ENCODE data around the gene UBE2J2. TPM values are rescaled to one million over a fixed set of nuclear protein-coding genes. Genes with fewer than 3 reads are reported as not detected.

UBE2J2 gene
- total RNA-seq, 1 donor from 2014 or later = 56.7 TPM

DNA sequence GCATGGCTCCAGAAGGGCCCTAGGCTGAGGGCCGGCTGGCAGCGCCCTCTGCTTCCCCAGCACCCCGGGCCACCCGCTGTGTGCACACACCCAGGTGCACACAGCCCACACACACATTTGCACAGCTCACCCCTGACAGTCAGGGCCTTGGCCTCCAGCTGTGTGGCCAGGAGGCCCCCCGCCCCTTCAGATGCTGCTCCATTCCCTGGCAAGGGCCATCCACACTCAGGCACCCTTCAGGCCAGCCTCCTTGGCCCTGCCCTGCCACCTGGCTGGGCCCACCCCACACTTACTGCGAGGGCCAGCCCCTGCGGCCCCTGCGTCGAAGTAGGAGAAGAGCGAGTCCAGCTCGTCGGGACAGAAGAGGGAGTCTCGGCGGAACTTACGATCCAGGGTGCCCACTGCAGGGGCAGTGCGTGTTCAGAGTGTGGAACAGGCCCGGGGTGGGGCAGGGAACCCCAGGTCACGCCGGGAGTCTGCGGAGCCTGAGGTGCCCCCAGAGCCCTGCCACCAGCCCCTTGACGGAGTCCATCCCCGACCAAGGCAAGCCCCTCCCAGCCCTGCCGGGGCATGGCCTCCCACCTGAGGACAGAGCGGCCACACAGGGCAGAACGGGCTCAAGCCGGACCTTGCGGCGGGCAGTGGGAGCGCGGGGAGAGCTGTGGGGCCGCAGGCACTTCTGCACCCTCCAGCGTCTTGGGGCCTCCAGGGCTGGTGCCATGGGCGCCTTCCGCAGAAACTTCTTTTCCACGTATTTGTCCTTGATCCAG, 21.7 kb upstream of the UBE2J2 start:
- no peak overlapping the region for H3K27ac ChIP-seq
- H3K4me1 ChIP-seq = peaks cover 14% of the 10 kb centered on the region
- no peaks in the 10 kb centered on the region for H3K27me3 ChIP-seq
- intact Hi-C loops (cut with DNase I) = no loop called here
- H3K4me3 ChIP-seq = no peak overlapping the region
- peaks cover 0 to 9% of the 10 kb centered on the region in 2 donors for H3K36me3 ChIP-seq
- no peak for DNase-seq (ENCODE audit: extremely low spot score in 2 of 2)
- H3K9me3 ChIP-seq = no peaks in the 10 kb centered on the region
- TF ChIP-seq POLR2A (IDR thresholded peaks at IDR 0.05) = no peak

DNA sequence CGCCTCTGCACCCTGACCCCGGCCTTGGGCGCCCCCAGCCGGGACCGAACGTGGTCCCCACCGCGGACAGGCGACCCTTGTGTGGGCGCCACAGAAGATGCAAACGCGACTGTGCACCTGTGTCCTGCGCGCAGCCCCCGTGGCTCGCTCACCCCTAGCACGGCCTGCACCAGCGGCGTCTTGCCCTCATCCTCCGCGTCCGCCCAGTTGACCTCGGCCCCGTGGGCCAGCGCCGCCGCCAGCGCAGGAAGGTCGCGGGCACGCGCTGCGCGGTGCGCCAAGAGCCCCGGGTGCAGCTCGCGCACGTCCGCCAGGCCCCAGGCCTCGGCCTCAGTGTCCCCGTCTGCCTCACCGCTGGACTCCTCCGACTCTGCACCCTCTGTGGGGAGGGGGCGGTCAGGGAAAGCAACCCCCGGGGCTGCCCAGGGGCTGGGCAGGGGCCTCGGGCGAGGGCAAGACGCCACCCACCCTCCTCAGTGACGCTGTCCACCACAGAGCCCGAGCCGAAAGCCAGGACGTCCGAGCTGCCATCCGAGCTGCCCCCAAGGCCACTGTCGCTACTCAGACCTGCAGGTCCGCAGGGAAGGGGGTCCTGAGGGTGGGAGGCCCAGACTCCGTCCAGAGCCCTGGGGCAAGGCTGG, 20.7 kb upstream of the UBE2J2 start:
- no peak for DNase-seq (ENCODE audit: extremely low spot score in 2 of 2)
- Histone ChIP-seq H3K36me3 (peaks cover 0 to 9% of the 10 kb centered on the region in 2 donors), H3K9me3 (no peaks in the 10 kb centered on the region), H3K27ac (no peak overlapping the region), H3K4me3 (no peak overlapping the region), H3K4me1 (peaks cover 15% of the 10 kb centered on the region), H3K27me3 (no peaks in the 10 kb centered on the region)
- TF ChIP-seq, protein P1, sequence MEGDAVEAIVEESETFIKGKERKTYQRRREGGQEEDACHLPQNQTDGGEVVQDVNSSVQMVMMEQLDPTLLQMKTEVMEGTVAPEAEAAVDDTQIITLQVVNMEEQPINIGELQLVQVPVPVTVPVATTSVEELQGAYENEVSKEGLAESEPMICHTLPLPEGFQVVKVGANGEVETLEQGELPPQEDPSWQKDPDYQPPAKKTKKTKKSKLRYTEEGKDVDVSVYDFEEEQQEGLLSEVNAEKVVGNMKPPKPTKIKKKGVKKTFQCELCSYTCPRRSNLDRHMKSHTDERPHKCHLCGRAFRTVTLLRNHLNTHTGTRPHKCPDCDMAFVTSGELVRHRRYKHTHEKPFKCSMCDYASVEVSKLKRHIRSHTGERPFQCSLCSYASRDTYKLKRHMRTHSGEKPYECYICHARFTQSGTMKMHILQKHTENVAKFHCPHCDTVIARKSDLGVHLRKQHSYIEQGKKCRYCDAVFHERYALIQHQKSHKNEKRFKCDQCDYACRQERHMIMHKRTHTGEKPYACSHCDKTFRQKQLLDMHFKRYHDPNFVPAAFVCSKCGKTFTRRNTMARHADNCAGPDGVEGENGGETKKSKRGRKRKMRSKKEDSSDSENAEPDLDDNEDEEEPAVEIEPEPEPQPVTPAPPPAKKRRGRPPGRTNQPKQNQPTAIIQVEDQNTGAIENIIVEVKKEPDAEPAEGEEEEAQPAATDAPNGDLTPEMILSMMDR (IDR thresholded peaks at IDR 0.05) = no peak
- TF ChIP-seq POLR2A (IDR thresholded peaks at IDR 0.05) (no peak), POLR2AphosphoS5 (IDR thresholded peaks at IDR 0.05; ENCODE audit: insufficient read depth in 1 of 2, low read depth in 1 of 2) (no peak)
- intact Hi-C loops (cut with DNase I) = loop anchor here (5.0 kb wide), 1 partner anchor 172 kb away; no protein-coding TSS in a partner anchor

GRCh38 chr1:1293263-1294249, 19.9 kb upstream of the UBE2J2 start:
- intact Hi-C loops (cut with DNase I) = loop anchor here (5.0 kb wide), 1 partner anchor 171 kb away; no protein-coding TSS in a partner anchor
- no peaks in the 10 kb centered on the region for H3K27me3 ChIP-seq
- H3K27ac ChIP-seq = no peak overlapping the region
- peaks cover 0 to 9% of the 10 kb centered on the region in 2 donors for H3K36me3 ChIP-seq
- H3K4me1 ChIP-seq = peaks cover 15% of the 10 kb centered on the region
- TF ChIP-seq POLR2A (IDR thresholded peaks at IDR 0.05) (no peak), POLR2AphosphoS5 (IDR thresholded peaks at IDR 0.05; ENCODE audit: insufficient read depth in 1 of 2, low read depth in 1 of 2) (no peak)
- TF ChIP-seq, protein P1 (IDR thresholded peaks at IDR 0.05) = no peak
- H3K9me3 ChIP-seq = no peaks in the 10 kb centered on the region
- no peak for DNase-seq (ENCODE audit: extremely low spot score in 2 of 2)
- H3K4me3 ChIP-seq = no peak overlapping the region

DNA sequence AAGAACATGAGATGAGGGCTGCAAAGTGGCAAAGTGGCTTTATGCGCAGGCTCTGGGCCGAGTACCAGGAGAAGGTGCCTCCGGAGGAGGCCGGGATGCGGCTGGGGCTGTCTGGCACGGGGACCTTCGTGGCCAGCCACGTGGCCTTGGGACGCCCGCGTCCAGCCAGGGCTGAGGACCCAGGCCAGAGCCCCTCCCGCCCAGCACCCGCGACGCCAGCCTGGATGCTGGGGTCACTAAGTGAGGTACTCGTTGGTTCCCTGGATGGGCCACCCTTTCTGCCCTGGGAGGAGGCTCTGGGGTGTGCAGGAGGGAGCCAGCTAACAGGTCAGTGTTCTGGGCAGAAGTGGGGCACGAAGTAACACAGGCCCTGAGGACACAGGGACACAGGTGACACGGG, 19.2 kb upstream of the UBE2J2 start:
- Histone ChIP-seq H3K4me1 (peaks cover 15% of the 10 kb centered on the region), H3K36me3 (peaks cover 0 to 9% of the 10 kb centered on the region in 2 donors), H3K27me3 (no peaks in the 10 kb centered on the region), H3K9me3 (no peaks in the 10 kb centered on the region), H3K4me3 (no peak overlapping the region), H3K27ac (no peak overlapping the region)
- no peak for DNase-seq (ENCODE audit: extremely low spot score in 2 of 2)
- TF ChIP-seq POLR2A (IDR thresholded peaks at IDR 0.05) (no peak), POLR2AphosphoS5 (IDR thresholded peaks at IDR 0.05; ENCODE audit: insufficient read depth in 1 of 2, low read depth in 1 of 2) (no peak)
- TF ChIP-seq, protein P1 (IDR thresholded peaks at IDR 0.05) = no peak
- intact Hi-C loops (cut with DNase I) = loop anchor here (5.0 kb wide), 1 partner anchor 171 kb away; no protein-coding TSS in a partner anchor

DNA sequence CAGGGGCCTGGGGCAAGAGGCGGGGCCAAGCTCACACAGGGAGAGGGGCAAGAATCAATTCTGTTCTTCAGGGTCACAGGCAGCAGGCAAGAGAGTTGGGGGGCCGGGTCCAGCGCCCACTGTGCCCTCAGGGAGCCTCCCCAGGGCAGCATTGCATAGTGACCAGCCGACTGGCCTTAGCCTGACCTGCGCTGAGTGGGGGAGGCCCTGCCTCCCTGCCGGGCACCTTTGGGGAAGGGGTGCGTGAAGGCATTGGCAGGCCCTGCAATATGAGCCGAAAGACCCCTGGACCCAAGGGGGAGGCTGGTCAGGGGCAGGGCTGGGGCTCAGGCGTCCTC, 18.8 kb upstream of the UBE2J2 start:
- Histone ChIP-seq H3K27me3 (no peaks in the 10 kb centered on the region), H3K4me1 (peaks cover 15% of the 10 kb centered on the region), H3K27ac (no peak overlapping the region), H3K36me3 (peaks cover 0 to 9% of the 10 kb centered on the region in 2 donors), H3K9me3 (no peaks in the 10 kb centered on the region), H3K4me3 (no peak overlapping the region)
- no peak for DNase-seq (ENCODE audit: extremely low spot score in 2 of 2)
- intact Hi-C loops (cut with DNase I) = loop anchor here (5.0 kb wide), 1 partner anchor 170 kb away; no protein-coding TSS in a partner anchor
- TF ChIP-seq POLR2A (IDR thresholded peaks at IDR 0.05) (no peak), POLR2AphosphoS5 (IDR thresholded peaks at IDR 0.05; ENCODE audit: insufficient read depth in 1 of 2, low read depth in 1 of 2) (no peak)
- TF ChIP-seq, protein P1 (IDR thresholded peaks at IDR 0.05) = no peak
